K562 treated with DMSO at 1 percent for 24 hours (cell line): ENCODE data around the gene CATSPERZ. TPM values are rescaled to one million over a fixed set of nuclear protein-coding genes. Genes with fewer than 3 reads are reported as not detected.

Experiments
- total RNA-seq: library from RNA; unstranded; fragments of 300-600 nt; gene quantifications from 2 replicates; pipeline ENCODE4 v1.2.3, GENCODE V29; 2022; ENCODE audit warnings: low read depth; ENCODE audit not compliant: insufficient read depth

CATSPERZ gene, protein sequence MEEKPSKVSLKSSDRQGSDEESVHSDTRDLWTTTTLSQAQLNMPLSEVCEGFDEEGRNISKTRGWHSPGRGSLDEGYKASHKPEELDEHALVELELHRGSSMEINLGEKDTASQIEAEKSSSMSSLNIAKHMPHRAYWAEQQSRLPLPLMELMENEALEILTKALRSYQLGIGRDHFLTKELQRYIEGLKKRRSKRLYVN
- total RNA-seq = 1.5 and 3.7 TPM in 2 replicates

GRCh38 chr11:64299847-64300648 lies at the start of gene CATSPERZ:
Gene CATSPERZ (plus strand): TSS chr11:64300358. CDS start chr11:64300411, 53 bp downstream.

DNA sequence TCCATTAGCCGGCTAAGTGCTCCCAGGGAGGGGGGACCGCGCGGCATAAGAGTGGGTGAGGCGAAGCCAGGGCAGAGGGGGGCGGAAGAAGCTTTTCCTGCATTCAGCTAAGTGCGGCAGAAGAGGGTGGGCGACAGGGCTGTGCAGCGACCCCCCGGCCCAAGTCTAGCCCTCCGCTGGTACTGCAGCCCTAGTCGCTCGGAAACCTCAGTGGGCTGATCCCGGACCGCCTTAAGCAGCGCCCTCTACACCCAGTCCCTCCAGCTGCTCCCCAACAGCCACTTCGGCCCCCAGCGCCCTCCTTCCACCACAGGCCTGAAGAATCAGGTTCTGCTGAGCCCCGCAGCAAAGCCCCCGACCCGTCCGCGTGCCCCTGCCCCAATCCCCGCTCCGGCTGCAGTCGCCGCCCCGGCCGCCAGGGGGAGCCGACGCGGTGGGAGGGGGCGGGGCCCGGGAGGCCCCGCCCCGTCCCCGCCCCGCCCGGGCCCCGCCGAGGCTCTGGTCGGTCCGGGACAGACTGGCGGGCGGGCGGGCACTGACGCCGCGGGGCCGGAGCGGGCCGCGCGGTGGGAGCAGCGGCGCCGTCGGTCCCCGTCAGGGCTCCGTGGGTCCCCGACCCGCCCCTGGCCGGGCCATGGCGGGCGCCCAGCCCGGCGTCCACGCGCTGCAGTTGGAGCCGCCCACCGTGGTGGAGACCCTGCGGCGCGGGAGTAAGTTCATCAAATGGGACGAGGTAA lies 49.0 kb upstream of the CATSPERZ start, which contains the start of gene PLCB3:
PLCB3 (plus strand) TSS at position 515 of the 737 bp plus-strand sequence; CDS start at position 635, 120 bp downstream.

GRCh38 chr11:64284048-64284961 lies 15.9 kb upstream of the CATSPERZ start, which contains the start of gene BAD:
Gene BAD (minus strand): TSS chr11:64284665. CDS start chr11:64284368, 297 bp downstream.

DNA sequence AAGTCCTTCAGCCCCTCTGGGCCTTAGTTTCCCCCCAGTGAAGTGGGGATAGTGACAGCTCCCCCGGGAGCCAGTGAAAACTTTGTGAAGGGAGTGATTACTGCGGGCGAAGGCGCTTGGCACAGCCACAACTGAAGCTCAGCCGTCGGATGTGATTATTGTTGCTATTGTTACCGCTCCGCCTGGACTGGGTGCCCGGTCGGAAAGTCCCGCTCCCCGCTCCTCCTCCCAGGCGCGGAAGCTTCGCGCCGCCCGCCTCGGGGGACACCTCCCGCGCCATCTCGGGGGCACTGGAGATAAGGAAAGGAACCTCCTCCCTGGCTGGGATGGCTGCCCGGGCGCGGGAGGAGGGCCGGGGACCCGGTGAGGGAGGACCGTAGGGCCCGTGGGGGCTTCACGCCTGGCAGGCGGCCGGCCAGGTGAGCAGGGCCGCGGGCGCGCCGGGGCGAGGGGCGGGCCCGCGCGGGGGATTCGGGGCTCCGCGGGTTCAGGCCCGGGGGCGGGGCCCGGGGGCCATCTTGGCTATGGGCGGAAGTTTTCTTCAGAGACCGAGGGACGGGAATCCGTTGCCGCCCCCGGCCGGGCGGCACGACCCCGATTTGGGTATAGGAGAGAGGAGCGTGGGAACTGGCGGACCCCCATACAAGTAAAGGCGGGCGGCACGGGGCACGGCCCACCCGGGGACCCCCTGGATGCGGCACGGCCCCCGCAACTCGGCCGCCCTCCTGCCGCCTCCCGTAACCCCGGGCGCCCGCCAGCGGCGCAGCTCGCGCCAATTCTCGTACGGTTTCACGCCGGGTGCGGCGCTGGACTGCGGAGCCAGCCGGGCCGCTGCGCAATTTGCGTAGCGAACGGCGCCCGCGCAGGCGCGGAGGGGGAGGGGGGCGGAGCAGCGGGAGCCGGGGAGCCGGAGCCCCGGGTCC lies 14.9 kb upstream of the CATSPERZ start, which contains the start of gene GPR137:
GPR137 (plus strand) TSS at position 887 of the 923 bp plus-strand sequence. CDS start 677 bp downstream, outside the sequence.

DNA sequence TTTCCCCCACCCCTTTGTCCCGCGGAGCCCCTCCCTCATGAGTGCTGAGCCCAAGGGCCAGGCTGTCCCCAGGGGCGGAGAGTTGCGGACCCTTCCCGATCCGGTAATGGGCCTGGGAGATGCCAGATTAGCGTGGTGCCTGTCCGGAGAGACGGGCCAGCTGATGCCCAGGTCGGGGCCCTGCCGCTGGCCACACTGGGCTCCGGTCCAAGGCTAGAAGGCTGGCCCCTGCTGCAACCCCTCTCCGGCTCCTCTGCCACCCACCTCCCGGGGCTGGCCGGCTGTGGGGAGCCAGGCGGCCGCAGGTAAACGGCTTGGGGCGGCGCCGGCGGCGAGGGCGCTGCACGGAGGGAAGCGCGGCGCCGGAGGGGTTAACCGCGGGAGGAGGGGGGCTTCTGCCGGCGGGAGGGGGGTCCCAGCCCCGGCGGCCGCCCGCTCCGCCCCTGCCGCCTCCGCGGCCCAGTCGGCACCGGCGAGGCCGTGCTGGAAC lies 8.9 kb upstream of the CATSPERZ start, which contains the start of gene KCNK4:
KCNK4 (plus strand) TSS at position 41 of the 490 bp plus-strand sequence. CDS start 1,717 bp downstream, outside the sequence.

GRCh38 chr11:64305075-64305690 lies 5.0 kb downstream of the CATSPERZ start, which contains the start of gene ESRRA:
Gene ESRRA (plus strand): TSS chr11:64305524. CDS start chr11:64307180, 1,656 bp downstream.

GRCh38 chr11:64317325-64317960 lies 17.3 kb downstream of the CATSPERZ start, which contains the start of gene TRMT112:
Gene TRMT112 (minus strand): TSS chr11:64317559. CDS start chr11:64317526, 33 bp downstream.

GRCh38 chr11:64317961-64318765 lies 18.0 kb downstream of the CATSPERZ start, which contains the start of gene PRDX5:
Gene PRDX5 (plus strand): TSS chr11:64318121. CDS start chr11:64318216, 95 bp downstream.

GRCh38 chr11:64339754-64340408 lies 39.7 kb downstream of the CATSPERZ start, which contains the start of gene CCDC88B:
Gene CCDC88B (plus strand): TSS chr11:64340204. CDS start chr11:64340267, 63 bp downstream.

Other genes with a start within 250 kb of the CATSPERZ start
- 74.0 and 92.1 TPM in 2 replicates for gene MACROD1, start 134.2 kb upstream of the CATSPERZ start, total RNA-seq
- 258 and 264 TPM in 2 replicates for gene STIP1, start 114.2 kb upstream of the CATSPERZ start, total RNA-seq
- gene FERMT3, start 93.6 kb upstream of the CATSPERZ start, total RNA-seq = 99.5 and 134 TPM in 2 replicates
- gene TRPT1, start 74.2 kb upstream of the CATSPERZ start, total RNA-seq = 72.1 and 77.0 TPM in 2 replicates
- gene NUDT22, start 74.1 kb upstream of the CATSPERZ start, total RNA-seq = 101 and 111 TPM in 2 replicates
- 89.8 and 99.8 TPM in 2 replicates for gene DNAJC4, start 69.8 kb upstream of the CATSPERZ start, total RNA-seq
- 94.9 and 104 TPM in 2 replicates for gene VEGFB, start 65.8 kb upstream of the CATSPERZ start, total RNA-seq
- 137 and 160 TPM in 2 replicates for gene FKBP2, start 59.3 kb upstream of the CATSPERZ start, total RNA-seq
- gene PPP1R14B, start 53.4 kb upstream of the CATSPERZ start, total RNA-seq = 132 and 144 TPM in 2 replicates
- gene PLCB3, start 48.8 kb upstream of the CATSPERZ start, total RNA-seq = 31.5 and 33.2 TPM in 2 replicates
- 91.4 and 115 TPM in 2 replicates for gene BAD, start 15.7 kb upstream of the CATSPERZ start, total RNA-seq
- gene GPR137, start 14.5 kb upstream of the CATSPERZ start, total RNA-seq = 72.8 and 80.0 TPM in 2 replicates
- not detected in 2 replicates for gene KCNK4, start 9.1 kb upstream of the CATSPERZ start, total RNA-seq
- gene ESRRA, start 5.2 kb downstream of the CATSPERZ start, total RNA-seq = 92.4 and 101 TPM in 2 replicates
- 362 and 373 TPM in 2 replicates for gene TRMT112, start 17.2 kb downstream of the CATSPERZ start, total RNA-seq
- gene PRDX5, start 17.8 kb downstream of the CATSPERZ start, total RNA-seq = 542 and 543 TPM in 2 replicates
- 16.6 and 17.1 TPM in 2 replicates for gene CCDC88B, start 39.8 kb downstream of the CATSPERZ start, total RNA-seq
- 30.9 and 35.9 TPM in 2 replicates for gene RPS6KA4, start 58.8 kb downstream of the CATSPERZ start, total RNA-seq